Nephron progenitor cell (in vitro differentiated cells): Measurements from ENCODE around the gene CCDC91.

ENCODE experiments used
- DNase-seq: peaks from one replicate; pipeline ENCODE4 v3.0.0; 2021
- H3K27ac Mint-ChIP-seq: 2 replicates; pipeline ENCODE4 v1.8.0; 2021; ENCODE audit warnings: mild to moderate bottlenecking, moderate library complexity, mixed read lengths
- H3K27me3 Mint-ChIP-seq: 2 replicates; pipeline ENCODE4 v1.8.0; 2021; ENCODE audit warnings: mild to moderate bottlenecking, low read depth, mixed read lengths; ENCODE audit not compliant: poor library complexity
- H3K36me3 Mint-ChIP-seq: 2 replicates; pipeline ENCODE4 v1.8.0; 2021; ENCODE audit warnings: low read depth, mixed read lengths
- H3K4me1 Mint-ChIP-seq: 2 replicates; pipeline ENCODE4 v1.8.0; 2021; ENCODE audit warnings: mixed read lengths
- H3K4me3 Mint-ChIP-seq: 2 replicates; pipeline ENCODE4 v1.8.0; 2021; ENCODE audit warnings: mild to moderate bottlenecking, moderate library complexity, mixed read lengths
- H3K9me3 Mint-ChIP-seq: 2 replicates; pipeline ENCODE4 v1.8.0; 2021; ENCODE audit warnings: mild to moderate bottlenecking, moderate library complexity, mixed read lengths
- TF ChIP-seq, protein P1 (sequence below): fragments of 200-600 bp; sonication (generic); IDR thresholded peaks from 2 replicates; pipeline ENCODE4 v1.5.0; 2021; ENCODE audit warnings: antibody characterized with exemption

The CCDC91 gene

DNA sequence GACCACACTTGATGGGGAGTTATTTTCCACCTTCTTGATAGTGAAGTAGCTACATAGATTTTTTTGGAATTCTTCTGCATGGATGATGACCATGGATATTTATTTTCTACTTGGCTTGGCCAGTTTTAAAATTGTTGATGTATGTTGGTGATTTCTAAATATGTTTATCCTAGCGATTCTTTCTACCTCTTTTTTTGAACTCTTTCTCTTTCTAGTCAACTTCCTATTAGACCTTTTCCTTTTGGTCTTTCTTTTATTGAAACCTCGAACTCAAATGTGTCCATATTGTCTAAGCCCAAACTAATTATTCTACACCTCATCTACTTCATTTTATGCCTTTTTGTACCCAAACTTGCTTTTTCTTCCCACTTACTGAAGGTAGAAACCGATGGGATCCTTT, 37.0 kb downstream of the CCDC91 start:
- no peaks in the 10 kb centered on the region for H3K4me1 Mint-ChIP-seq

DNA sequence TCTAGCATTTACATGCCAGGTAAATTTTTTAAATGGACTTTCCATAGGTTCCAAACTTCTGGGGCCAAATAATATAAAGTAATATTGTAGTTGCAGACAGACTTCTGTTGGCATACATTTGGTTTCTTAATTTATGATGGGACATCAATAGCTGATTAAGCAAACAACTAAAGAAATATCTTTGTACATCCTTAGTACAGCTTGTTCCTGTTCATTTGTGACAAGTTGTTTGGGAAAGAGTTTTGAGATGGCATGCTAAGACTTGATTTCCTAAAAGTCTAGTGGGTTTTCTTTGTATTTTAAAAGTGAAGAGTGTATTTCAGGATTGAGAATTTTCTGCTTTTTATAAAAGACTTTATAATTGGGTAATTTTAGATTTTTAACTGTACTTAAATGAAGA, 41.0 kb downstream of the CCDC91 start:
- Mint-ChIP-seq H3K27me3 (no peaks in the 10 kb centered on the region), H3K4me3 (no peak overlapping the region), H3K36me3 (no peaks in the 10 kb centered on the region), H3K4me1 (no peaks in the 10 kb centered on the region), H3K27ac (no peak overlapping the region), H3K9me3 (no peaks in the 10 kb centered on the region)
- DNase-seq, result no peak
- TF ChIP-seq, protein P1, sequence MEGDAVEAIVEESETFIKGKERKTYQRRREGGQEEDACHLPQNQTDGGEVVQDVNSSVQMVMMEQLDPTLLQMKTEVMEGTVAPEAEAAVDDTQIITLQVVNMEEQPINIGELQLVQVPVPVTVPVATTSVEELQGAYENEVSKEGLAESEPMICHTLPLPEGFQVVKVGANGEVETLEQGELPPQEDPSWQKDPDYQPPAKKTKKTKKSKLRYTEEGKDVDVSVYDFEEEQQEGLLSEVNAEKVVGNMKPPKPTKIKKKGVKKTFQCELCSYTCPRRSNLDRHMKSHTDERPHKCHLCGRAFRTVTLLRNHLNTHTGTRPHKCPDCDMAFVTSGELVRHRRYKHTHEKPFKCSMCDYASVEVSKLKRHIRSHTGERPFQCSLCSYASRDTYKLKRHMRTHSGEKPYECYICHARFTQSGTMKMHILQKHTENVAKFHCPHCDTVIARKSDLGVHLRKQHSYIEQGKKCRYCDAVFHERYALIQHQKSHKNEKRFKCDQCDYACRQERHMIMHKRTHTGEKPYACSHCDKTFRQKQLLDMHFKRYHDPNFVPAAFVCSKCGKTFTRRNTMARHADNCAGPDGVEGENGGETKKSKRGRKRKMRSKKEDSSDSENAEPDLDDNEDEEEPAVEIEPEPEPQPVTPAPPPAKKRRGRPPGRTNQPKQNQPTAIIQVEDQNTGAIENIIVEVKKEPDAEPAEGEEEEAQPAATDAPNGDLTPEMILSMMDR, result no peak

More for the DNA sequence above, 37.0 kb downstream of the CCDC91 start:
- H3K4me3 Mint-ChIP-seq, result no peak overlapping the region
- no peak for DNase-seq
- no peaks in the 10 kb centered on the region for H3K9me3 Mint-ChIP-seq
- no peaks in the 10 kb centered on the region for H3K36me3 Mint-ChIP-seq
- H3K27ac Mint-ChIP-seq, result no peak overlapping the region
- TF ChIP-seq, protein P1, result no peak
- H3K27me3 Mint-ChIP-seq, result no peaks in the 10 kb centered on the region

DNA sequence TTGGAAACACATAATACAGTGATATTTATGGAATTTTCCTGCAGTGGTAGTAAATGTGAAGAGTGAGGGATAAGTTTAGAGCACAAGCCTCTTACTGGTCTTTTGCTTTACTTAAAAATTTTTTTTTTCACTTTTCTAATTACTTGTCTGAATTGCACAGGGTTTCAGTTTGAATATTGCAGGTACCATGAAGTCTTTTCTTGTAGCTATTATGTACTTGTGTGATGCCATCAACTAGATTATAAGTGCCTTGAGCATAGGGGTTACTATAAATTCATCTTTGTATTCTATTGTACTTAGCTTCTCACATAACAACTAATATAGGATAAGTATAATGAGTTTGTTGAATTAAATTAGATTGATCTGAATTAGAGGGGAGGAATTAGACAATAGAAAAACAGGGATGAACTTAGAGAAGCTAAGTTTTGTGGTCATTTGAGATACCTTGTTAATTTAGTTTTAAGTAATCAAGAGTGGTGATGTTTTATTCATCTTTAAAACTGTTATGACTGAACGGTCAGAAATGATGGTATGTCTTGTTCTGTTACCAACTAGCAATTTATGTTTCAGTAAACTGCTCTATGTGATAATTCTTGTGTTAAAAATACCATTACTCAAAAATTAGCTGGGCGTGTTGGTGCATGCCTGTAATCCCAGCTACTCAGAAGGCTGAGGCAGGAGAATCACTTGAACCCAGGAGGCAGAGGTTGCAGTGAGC, 42.1 kb downstream of the CCDC91 start:
- Mint-ChIP-seq H3K27ac (no peak overlapping the region), H3K36me3 (no peaks in the 10 kb centered on the region), H3K4me3 (no peak overlapping the region), H3K4me1 (no peaks in the 10 kb centered on the region), H3K27me3 (no peaks in the 10 kb centered on the region), H3K9me3 (no peaks in the 10 kb centered on the region)
- no peak for DNase-seq
- TF ChIP-seq, protein P1, result no peak

DNA sequence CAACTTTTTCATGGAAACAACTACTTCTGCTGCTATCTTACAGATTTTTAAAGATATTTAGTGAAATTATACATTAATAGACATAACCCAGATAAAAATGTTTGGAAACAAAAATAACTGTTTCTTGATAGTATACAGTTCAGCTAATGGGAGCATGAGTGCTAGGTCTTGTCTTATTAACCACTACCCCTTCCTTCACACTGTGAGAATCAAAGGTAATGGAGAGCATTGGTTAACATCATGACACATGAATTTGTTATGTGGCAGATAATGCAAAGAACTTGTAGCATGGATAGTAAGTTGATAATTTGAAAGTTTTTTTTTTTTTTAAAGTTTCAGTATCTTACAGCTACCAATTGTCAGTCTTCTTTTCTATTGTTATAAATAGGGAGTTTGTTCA, 44.2 kb downstream of the CCDC91 start:
- no peak for DNase-seq
- TF ChIP-seq, protein P1, result no peak
- Mint-ChIP-seq H3K36me3 (no peaks in the 10 kb centered on the region), H3K9me3 (no peaks in the 10 kb centered on the region), H3K27me3 (peaks cover 3% of the 10 kb centered on the region), H3K27ac (no peak overlapping the region), H3K4me3 (no peak overlapping the region), H3K4me1 (no peaks in the 10 kb centered on the region)

DNA sequence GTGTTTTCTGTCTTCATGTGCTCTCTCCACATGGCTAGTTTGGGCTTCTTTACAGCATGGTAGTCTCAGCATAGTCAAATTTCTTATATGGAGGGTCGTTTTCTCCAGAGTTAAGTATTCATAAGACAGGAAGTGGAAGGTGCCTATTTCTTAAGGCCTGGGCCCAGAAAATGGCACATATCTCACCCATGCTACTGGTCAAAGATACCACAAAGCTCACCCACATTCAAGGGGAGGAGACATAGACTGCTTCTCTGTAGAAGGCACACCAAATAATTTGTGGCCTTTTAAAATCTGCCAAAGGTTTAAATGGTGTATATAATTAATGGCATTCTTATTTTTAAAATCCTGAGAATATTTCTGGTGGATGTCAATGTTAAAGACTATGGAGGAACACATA, 44.8 kb downstream of the CCDC91 start:
- Mint-ChIP-seq H3K4me3 (no peak overlapping the region), H3K27ac (no peak overlapping the region), H3K27me3 (peaks cover 3% of the 10 kb centered on the region), H3K36me3 (no peaks in the 10 kb centered on the region), H3K9me3 (no peaks in the 10 kb centered on the region), H3K4me1 (no peaks in the 10 kb centered on the region)
- DNase-seq, result no peak
- TF ChIP-seq, protein P1, result no peak

DNA sequence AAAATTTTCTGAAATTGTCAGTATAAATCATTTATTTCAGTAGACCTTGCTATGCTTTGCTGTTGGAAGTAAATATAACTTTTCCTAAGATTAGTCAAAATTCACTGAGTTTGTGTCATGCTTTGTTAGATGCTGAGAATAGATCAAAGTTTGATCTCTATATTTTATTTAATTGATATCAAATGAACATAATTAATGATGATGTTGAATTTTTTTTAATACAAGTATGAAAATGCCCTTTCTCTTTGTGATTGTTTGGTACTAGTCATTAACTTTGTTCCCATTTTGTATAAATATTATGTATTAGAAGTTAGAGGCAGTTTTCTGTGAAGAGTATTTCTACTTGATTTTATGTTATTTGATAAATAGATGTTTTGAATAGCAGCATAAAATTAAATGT, 45.7 kb downstream of the CCDC91 start:
- H3K27me3 Mint-ChIP-seq, result peaks cover 3% of the 10 kb centered on the region
- H3K27ac Mint-ChIP-seq, result no peak overlapping the region
- H3K4me1 Mint-ChIP-seq, result no peaks in the 10 kb centered on the region
- TF ChIP-seq, protein P1, result no peak
- H3K36me3 Mint-ChIP-seq, result no peaks in the 10 kb centered on the region
- H3K4me3 Mint-ChIP-seq, result no peak overlapping the region
- H3K9me3 Mint-ChIP-seq, result no peaks in the 10 kb centered on the region
- no peak for DNase-seq
